Measurements from ENCODE around the gene ANKRD13B. TPM values are rescaled to one million over a fixed set of nuclear protein-coding genes. Genes with fewer than 3 reads are reported as not detected.

The ANKRD13B gene
- total RNA-seq, 4 donors from 2014 or later: 4.2 to 14.9 (median 8.3) TPM

DNA sequence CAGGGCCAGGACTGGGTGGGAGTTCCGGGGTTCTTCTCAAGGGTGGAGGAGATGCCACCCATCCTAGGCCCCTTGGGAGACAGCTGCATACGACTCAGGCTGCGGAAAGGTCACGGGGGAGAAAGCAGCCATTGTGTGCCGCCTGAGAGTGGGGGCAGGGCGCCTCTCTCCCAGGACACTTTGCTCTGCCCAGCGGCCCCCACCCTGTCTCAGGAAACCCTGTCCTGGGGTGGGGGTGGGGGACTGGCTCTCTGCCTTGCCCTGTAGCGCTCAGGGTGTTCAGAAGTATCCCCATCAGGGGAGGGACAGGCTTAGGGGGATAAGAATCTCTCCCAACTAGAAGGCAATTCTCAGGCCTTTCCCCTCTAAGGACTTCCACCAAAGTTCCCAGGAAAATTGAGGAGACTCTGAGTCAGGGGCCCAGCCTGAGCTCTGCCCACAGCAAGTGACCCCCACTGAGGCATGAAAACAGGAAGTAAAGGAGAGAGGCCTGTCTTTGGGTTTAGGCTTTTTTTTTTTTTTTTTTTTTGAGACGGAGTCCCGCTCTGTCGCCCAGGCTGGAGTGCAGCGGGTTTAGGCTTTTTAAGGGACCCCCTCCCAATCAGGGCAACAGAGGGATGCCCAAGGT lies 8.4 kb upstream of the ANKRD13B start:
- Histone ChIP-seq H3K4me1 (peaks cover 0 to 19% (median 14%) of the 10 kb centered on the region in 4 donors), H3K4me3 (no peak overlapping the region), H3K27ac (peak overlapping the region in 2 of 4 donors; percentile 38 to 48), H3K9me3 (no peaks in the 10 kb centered on the region), H3K36me3 (peaks cover 0 to 24% (median 0%) of the 10 kb centered on the region in 3 donors), H3K27me3 (no peaks in the 10 kb centered on the region)
- no peak for TF ChIP-seq POLR2A (IDR thresholded peaks at IDR 0.05)
- TF ChIP-seq, protein P1, sequence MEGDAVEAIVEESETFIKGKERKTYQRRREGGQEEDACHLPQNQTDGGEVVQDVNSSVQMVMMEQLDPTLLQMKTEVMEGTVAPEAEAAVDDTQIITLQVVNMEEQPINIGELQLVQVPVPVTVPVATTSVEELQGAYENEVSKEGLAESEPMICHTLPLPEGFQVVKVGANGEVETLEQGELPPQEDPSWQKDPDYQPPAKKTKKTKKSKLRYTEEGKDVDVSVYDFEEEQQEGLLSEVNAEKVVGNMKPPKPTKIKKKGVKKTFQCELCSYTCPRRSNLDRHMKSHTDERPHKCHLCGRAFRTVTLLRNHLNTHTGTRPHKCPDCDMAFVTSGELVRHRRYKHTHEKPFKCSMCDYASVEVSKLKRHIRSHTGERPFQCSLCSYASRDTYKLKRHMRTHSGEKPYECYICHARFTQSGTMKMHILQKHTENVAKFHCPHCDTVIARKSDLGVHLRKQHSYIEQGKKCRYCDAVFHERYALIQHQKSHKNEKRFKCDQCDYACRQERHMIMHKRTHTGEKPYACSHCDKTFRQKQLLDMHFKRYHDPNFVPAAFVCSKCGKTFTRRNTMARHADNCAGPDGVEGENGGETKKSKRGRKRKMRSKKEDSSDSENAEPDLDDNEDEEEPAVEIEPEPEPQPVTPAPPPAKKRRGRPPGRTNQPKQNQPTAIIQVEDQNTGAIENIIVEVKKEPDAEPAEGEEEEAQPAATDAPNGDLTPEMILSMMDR (IDR thresholded peaks at IDR 0.05): no peak
- no peak for DNase-seq

DNA sequence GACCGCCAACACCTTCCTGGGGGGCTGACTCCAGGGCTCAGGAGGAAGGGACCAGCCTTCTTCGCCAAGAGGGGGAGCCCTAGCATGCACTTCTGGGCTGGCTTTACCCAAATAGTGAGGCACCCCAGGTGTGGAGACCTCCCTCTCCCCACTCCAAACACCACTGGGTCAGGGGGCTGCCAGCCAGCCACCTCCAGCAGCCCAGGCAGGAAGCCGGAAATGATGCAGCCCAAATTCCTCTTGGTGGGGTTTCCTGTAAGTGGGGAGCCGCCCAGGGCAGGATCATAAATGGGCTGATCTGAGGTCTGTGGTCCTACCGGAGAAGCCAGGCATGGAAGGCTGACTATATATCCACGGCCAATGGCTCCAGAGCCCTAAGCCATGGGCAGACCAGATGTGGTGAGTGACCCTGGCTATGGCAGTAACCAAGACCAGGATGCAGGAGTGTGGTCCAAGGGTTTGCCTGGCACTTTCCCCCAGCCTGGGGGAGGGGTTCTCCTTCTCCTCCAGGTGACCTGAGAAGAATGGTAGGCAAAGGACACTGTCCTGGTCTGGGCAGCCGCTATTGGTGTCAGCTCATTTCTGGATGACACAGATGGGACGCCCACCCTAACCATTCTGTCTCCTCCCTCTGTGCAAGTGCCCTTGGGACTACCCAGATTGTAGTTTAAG lies 7.7 kb upstream of the ANKRD13B start:
- Histone ChIP-seq H3K27me3 (no peaks in the 10 kb centered on the region), H3K36me3 (peaks cover 0 to 20% (median 0%) of the 10 kb centered on the region in 3 donors), H3K4me3 (peak overlapping the region in 1 of 4 donors; percentile 20), H3K27ac (peak overlapping the region in 3 of 4 donors; percentile 38 to 48 (median 44)), H3K4me1 (peaks cover 5 to 25% (median 19%) of the 10 kb centered on the region in 4 donors), H3K9me3 (no peaks in the 10 kb centered on the region)
- DNase-seq: peak in 1 of 3 donors; percentile 54
- TF ChIP-seq POLR2A (IDR thresholded peaks at IDR 0.05): no peak
- TF ChIP-seq, protein P1 (IDR thresholded peaks at IDR 0.05): peak in 4 of 6 experiments; percentile 5 to 16 (median 10)

DNA sequence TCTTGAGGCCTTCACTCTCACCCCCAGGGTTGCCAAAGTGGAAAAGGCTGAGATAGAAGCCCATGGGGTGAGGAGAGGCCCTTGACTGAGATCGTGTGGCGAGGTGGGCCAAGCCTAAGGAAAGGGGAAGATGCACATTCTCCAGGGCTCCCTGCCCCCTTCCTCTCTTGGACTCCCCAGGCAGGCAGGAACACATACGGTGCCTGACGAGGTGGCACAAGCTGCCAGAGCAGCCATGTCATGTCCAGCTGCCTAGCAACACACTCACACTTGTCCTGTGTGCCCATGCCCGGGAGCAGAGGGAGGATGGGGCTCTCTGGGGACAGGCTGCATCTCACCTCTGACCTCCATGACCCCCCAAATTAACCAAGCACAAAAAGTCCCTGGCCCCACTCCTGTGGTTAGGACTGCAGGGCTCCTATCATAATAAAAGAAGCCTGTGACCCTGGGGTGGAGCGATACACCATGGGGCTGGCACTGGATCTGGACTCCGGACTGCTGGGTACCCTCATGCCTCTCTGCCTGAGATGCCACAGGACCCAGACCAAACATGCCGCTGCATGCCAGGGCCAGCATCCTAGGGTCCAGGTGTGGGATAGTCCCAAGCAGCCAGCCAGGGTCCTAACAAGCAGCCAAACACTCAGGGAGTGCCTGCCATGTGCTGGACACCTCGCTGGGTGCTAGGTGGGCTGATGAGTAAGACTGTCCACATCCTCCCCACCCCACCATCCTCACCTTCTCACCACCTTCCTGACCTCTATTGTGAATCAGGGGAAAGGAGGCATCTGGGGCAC lies 6.1 kb upstream of the ANKRD13B start:
- H3K27ac ChIP-seq: peak overlapping the region in 1 of 4 donors; percentile 38

DNA sequence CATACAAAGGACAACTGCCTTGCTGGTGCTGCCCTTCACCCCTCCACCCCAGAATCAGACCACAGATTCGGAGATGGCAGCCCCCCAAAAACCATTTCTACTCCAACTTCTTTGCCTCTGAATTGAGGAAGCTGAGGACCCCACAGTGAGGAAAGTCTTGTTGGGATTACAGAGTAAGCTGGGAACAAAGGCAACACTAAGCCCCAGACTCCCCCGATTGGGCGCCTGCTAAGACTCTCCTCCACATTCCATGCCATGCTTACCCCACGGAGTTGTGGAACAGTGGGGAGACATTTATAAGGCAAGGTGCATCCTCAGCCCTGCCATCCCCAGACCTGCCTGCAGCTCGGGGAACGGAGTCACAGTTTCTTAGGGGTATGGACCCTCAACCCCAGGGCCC lies 5.3 kb upstream of the ANKRD13B start:
- no peak for TF ChIP-seq POLR2A (IDR thresholded peaks at IDR 0.05)
- TF ChIP-seq, protein P1 (IDR thresholded peaks at IDR 0.05): no peak
- peaks cover 0 to 4% (median 0%) of the 10 kb centered on the region in 3 donors for H3K36me3 ChIP-seq
- no peaks in the 10 kb centered on the region for H3K27me3 ChIP-seq
- peak overlapping the region in 1 of 4 donors; percentile 25 for H3K27ac ChIP-seq
- peak overlapping the region in 1 of 4 donors; percentile 95 for H3K4me3 ChIP-seq
- no peaks in the 10 kb centered on the region for H3K9me3 ChIP-seq
- H3K4me1 ChIP-seq: peaks cover 9 to 46% (median 38%) of the 10 kb centered on the region in 4 donors
- no peak for DNase-seq

More for the DNA sequence above, 6.1 kb upstream of the ANKRD13B start:
- no peaks in the 10 kb centered on the region for H3K27me3 ChIP-seq
- TF ChIP-seq POLR2A (IDR thresholded peaks at IDR 0.05): no peak
- TF ChIP-seq, protein P1 (IDR thresholded peaks at IDR 0.05): no peak
- peaks cover 9 to 41% (median 32%) of the 10 kb centered on the region in 4 donors for H3K4me1 ChIP-seq
- DNase-seq: no peak
- peaks cover 0 to 10% (median 0%) of the 10 kb centered on the region in 3 donors for H3K36me3 ChIP-seq
- H3K4me3 ChIP-seq: no peak overlapping the region
- no peaks in the 10 kb centered on the region for H3K9me3 ChIP-seq

DNA sequence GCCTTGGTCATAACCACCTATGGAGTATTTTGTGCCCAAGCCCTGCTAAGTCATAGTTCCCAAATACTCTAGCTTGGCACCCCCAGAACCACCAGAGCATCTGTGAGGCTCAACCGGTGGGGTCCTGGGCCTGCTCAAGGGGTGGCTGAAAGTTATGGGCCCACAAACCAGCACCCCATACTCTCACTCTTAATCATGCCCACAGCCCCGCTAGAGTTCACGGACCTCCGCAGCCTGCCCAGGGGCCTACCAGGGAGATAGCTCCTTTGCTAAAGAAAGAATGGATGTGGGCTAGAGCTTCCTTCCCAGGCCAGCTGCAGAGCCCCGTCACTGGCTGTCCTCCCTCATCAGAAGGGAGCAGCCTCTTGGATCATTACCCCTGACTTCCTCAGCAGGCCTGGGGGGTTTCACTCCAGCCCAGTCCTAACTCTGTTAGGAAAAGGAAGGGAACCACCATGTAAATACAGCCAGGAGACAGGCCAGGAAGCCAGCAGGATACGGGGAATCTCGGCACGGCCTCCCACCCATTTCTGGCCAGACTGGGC lies 4.8 kb upstream of the ANKRD13B start:
- no peak for DNase-seq
- Histone ChIP-seq H3K4me1 (peaks cover 9 to 49% (median 41%) of the 10 kb centered on the region in 4 donors), H3K36me3 (no peaks in the 10 kb centered on the region), H3K4me3 (peak overlapping the region; percentile 62 to 95 (median 86)), H3K27ac (peak overlapping the region; percentile 55 to 90 (median 74)), H3K9me3 (no peaks in the 10 kb centered on the region), H3K27me3 (no peaks in the 10 kb centered on the region)
- TF ChIP-seq, protein P1 (IDR thresholded peaks at IDR 0.05): no peak
- TF ChIP-seq POLR2A (IDR thresholded peaks at IDR 0.05): no peak

All from Peyer's patch (tissue), 4 donors.